ENCODE measurements around the gene CSF3R. TPM values are rescaled to one million over a fixed set of nuclear protein-coding genes. Genes with fewer than 3 reads are reported as not detected.
"Not testable (repeated sequence)": the region's sequence is repeated elsewhere in the genome, so short reads cannot be mapped to it uniquely, and the experiment has no call there.

The CSF3R gene
- total RNA-seq, 1 donor from 2014 or later, result 1.4 TPM

- H3K4me3 Mint-ChIP-seq (ENCODE audit: unreplicated experiment), result no peak overlapping the region
- H3K4me1 Mint-ChIP-seq (ENCODE audit: unreplicated experiment), result no peaks in the 10 kb centered on the region
- H3K27me3 Mint-ChIP-seq (ENCODE audit: unreplicated experiment), result peaks cover 1% of the 10 kb centered on the region
- H3K9me3 Mint-ChIP-seq (ENCODE audit: unreplicated experiment), result no peaks in the 10 kb centered on the region
- DNase-seq (ENCODE audit: low spot score), result no peak
- H3K27ac Mint-ChIP-seq (ENCODE audit: unreplicated experiment), result no peak overlapping the region
- TF ChIP-seq CTCF (IDR thresholded peaks at IDR 0.05; ENCODE audit: unreplicated experiment), result no peak
- H3K36me3 Mint-ChIP-seq (ENCODE audit: low read depth, unreplicated experiment), result no peaks in the 10 kb centered on the region
Measured at GRCh38 chr1:36508257-36508656, 25.5 kb upstream of the CSF3R start.

- no peak for DNase-seq (ENCODE audit: low spot score)
- Mint-ChIP-seq H3K4me1 (ENCODE audit: unreplicated experiment) (no peaks in the 10 kb centered on the region), H3K27me3 (ENCODE audit: unreplicated experiment) (no peaks in the 10 kb centered on the region), H3K27ac (ENCODE audit: unreplicated experiment) (no peak overlapping the region), H3K9me3 (ENCODE audit: unreplicated experiment) (no peaks in the 10 kb centered on the region), H3K36me3 (ENCODE audit: low read depth, unreplicated experiment) (no peaks in the 10 kb centered on the region), H3K4me3 (ENCODE audit: unreplicated experiment) (no peak overlapping the region)
- no peak for TF ChIP-seq CTCF (IDR thresholded peaks at IDR 0.05; ENCODE audit: unreplicated experiment)
Measured at GRCh38 chr1:36506276-36506920, 23.7 kb upstream of the CSF3R start.

GRCh38 chr1:36503733-36504132 is 21.0 kb upstream of the CSF3R start:
- DNase-seq (ENCODE audit: low spot score), result no peak
- Mint-ChIP-seq H3K36me3 (ENCODE audit: low read depth, unreplicated experiment) (no peaks in the 10 kb centered on the region), H3K27me3 (ENCODE audit: unreplicated experiment) (no peaks in the 10 kb centered on the region), H3K4me3 (ENCODE audit: unreplicated experiment) (no peak overlapping the region), H3K27ac (ENCODE audit: unreplicated experiment) (no peak overlapping the region), H3K9me3 (ENCODE audit: unreplicated experiment) (no peaks in the 10 kb centered on the region), H3K4me1 (ENCODE audit: unreplicated experiment) (no peaks in the 10 kb centered on the region)
- TF ChIP-seq CTCF (IDR thresholded peaks at IDR 0.05; ENCODE audit: unreplicated experiment), result no peak

- no peak for TF ChIP-seq CTCF (IDR thresholded peaks at IDR 0.05; ENCODE audit: unreplicated experiment)
- H3K9me3 Mint-ChIP-seq (ENCODE audit: unreplicated experiment), result no peaks in the 10 kb centered on the region
- no peak overlapping the region for H3K4me3 Mint-ChIP-seq (ENCODE audit: unreplicated experiment)
- H3K4me1 Mint-ChIP-seq (ENCODE audit: unreplicated experiment), result no peaks in the 10 kb centered on the region
- no peak overlapping the region for H3K27ac Mint-ChIP-seq (ENCODE audit: unreplicated experiment)
- H3K36me3 Mint-ChIP-seq (ENCODE audit: low read depth, unreplicated experiment), result no peaks in the 10 kb centered on the region
- no peaks in the 10 kb centered on the region for H3K27me3 Mint-ChIP-seq (ENCODE audit: unreplicated experiment)
- no peak for DNase-seq (ENCODE audit: low spot score)
Measured at GRCh38 chr1:36503159-36503558, 20.4 kb upstream of the CSF3R start.

- no peaks in the 10 kb centered on the region for H3K36me3 Mint-ChIP-seq (ENCODE audit: low read depth, unreplicated experiment)
- no peak for TF ChIP-seq CTCF (IDR thresholded peaks at IDR 0.05; ENCODE audit: unreplicated experiment)
- no peak for DNase-seq (ENCODE audit: low spot score)
- no peak overlapping the region for H3K27ac Mint-ChIP-seq (ENCODE audit: unreplicated experiment)
- no peak overlapping the region for H3K4me3 Mint-ChIP-seq (ENCODE audit: unreplicated experiment)
- H3K9me3 Mint-ChIP-seq (ENCODE audit: unreplicated experiment), result no peaks in the 10 kb centered on the region
- no peaks in the 10 kb centered on the region for H3K27me3 Mint-ChIP-seq (ENCODE audit: unreplicated experiment)
- no peaks in the 10 kb centered on the region for H3K4me1 Mint-ChIP-seq (ENCODE audit: unreplicated experiment)
Measured at GRCh38 chr1:36502616-36503015, 19.9 kb upstream of the CSF3R start.

- not testable (repeated sequence) for H3K36me3 Mint-ChIP-seq (ENCODE audit: low read depth, unreplicated experiment); H3K4me1 Mint-ChIP-seq (ENCODE audit: unreplicated experiment); H3K27me3 Mint-ChIP-seq (ENCODE audit: unreplicated experiment); H3K27ac Mint-ChIP-seq (ENCODE audit: unreplicated experiment); DNase-seq (ENCODE audit: low spot score); H3K9me3 Mint-ChIP-seq (ENCODE audit: unreplicated experiment); H3K4me3 Mint-ChIP-seq (ENCODE audit: unreplicated experiment)
Measured at GRCh38 chr1:36501911-36502310, 19.2 kb upstream of the CSF3R start.
